Rectal smooth muscle tissue (tissue), 1 donor: ENCODE results near the gene ZNF235.
"Not testable (repeated sequence)": the region's sequence is repeated elsewhere in the genome, so short reads cannot be mapped to it uniquely, and the experiment has no call there.

Source experiments
- H3K27ac ChIP-seq: one replicate; pipeline ENCODE4 v1.7.0; 2013; ENCODE audit warnings: low read depth, low read length, inconsistent platforms
- H3K27me3 ChIP-seq: one replicate; pipeline ENCODE4 v1.7.0; 2013; ENCODE audit warnings: low read length; ENCODE audit not compliant: control insufficient read depth, insufficient read depth
- H3K36me3 ChIP-seq: one replicate; pipeline ENCODE4 v1.7.0; 2013; ENCODE audit warnings: low read length; ENCODE audit not compliant: control insufficient read depth, insufficient read depth
- H3K4me1 ChIP-seq: one replicate; pipeline ENCODE4 v1.7.0; 2013; ENCODE audit warnings: low read length; ENCODE audit not compliant: control insufficient read depth, insufficient read depth
- H3K4me3 ChIP-seq: one replicate; pipeline ENCODE4 v1.7.0; 2013; ENCODE audit warnings: low read length
- H3K9ac ChIP-seq: one replicate; pipeline ENCODE4 v1.7.0; 2013; ENCODE audit warnings: low read length

Gene ZNF235

DNA sequence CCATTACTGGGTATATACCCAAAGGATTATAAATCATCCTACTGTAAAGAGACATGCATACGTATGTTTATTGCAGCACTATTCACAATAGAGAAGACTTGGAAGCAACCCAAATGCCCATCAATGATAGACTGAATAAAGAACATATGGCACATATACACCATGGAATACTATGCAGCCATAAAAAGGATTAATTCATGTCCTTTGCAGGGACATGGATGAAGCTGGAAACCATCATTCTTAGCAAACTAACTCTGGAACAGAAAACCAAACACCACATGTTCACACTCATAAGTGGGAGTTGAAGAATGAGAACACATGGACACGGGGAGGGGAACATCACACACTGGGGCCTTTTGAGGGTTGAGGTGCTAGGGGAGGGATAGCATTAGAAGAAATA is 51.4 kb downstream of the ZNF235 start:
- H3K4me1 ChIP-seq, H3K27ac ChIP-seq, H3K9ac ChIP-seq, H3K36me3 ChIP-seq, H3K4me3 ChIP-seq, H3K27me3 ChIP-seq: not testable (repeated sequence)

DNA sequence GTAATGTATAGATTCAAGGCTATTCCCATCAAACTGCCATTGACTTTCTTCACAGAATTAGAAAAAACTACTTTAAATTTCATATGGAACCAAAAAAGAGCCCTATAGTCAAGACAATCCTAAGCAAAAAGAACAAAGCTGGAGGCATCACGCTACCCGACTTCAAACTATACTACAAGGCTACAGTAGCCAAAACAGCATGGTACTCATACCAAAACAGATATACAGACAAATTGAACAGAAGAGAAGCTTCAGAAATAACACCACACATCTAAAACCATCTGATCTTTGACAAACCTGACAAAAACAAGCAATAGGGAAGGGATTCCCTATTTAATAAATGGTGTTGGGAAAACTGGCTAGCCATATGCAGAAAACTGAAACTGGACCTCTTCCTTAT is 52.5 kb downstream of the ZNF235 start:
- not testable (repeated sequence) for H3K4me1 ChIP-seq, H3K4me3 ChIP-seq, H3K9ac ChIP-seq, H3K27ac ChIP-seq, H3K36me3 ChIP-seq, H3K27me3 ChIP-seq

DNA sequence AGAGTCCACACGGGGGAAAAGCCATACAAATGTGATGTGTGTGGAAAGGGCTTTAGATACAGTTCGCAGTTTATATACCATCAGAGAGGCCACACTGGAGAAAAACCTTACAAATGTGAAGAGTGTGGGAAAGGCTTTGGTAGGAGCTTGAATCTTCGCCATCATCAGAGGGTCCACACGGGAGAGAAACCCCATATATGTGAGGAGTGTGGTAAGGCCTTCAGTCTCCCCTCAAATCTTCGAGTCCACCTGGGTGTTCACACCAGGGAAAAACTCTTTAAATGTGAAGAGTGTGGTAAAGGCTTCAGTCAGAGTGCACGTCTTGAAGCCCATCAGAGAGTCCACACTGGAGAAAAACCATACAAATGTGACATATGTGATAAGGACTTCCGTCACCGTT is 68.4 kb downstream of the ZNF235 start:
- H3K27ac ChIP-seq, result no peak overlapping the region
- no peak overlapping the region for H3K9ac ChIP-seq
- H3K4me1 ChIP-seq, result no peaks in the 10 kb centered on the region
- peaks cover 45% of the 10 kb centered on the region for H3K36me3 ChIP-seq
- H3K4me3 ChIP-seq, result peak overlapping the region; percentile 35
- no peaks in the 10 kb centered on the region for H3K27me3 ChIP-seq
